GM12878 (cell line): ENCODE data around the gene RAB3C. TPM values are rescaled to one million over a fixed set of nuclear protein-coding genes. Genes with fewer than 3 reads are reported as not detected.

Experiments used
- ATAC-seq: fragments of 200-7000 bp; cut with Tn5 transposase; 3 replicates; pipeline ENCODE4 v1.9.1; 2020; ENCODE audit warnings: mild to moderate bottlenecking, moderate library complexity
- BruUV-seq: library from RNA; stranded (reverse); fragments of 400-500 nt; replicated peaks from 2 replicates; lab custom pipeline; 2021; lab: Mats Ljungman, UMichigan
- CTCF ChIA-PET: fragments of 300-600 bp; sonication (Branson Sonifier 250); formaldehyde crosslinking; extraction: SDS; loops from one replicate; lab custom pipeline; 2021; ENCODE audit warnings: inconsistent platforms; lab: Yijun Ruan, JAX
- POLR2A ChIA-PET: fragments of 350-600 bp; formaldehyde crosslinking; extraction: SDS; loops from one replicate; lab custom pipeline; 2021; ENCODE audit warnings: inconsistent platforms; lab: Charles Lee
- RAD21 ChIA-PET: fragments of 300-600 bp; sonication (Branson Sonifier 250); formaldehyde crosslinking; loops from one replicate; lab custom pipeline; 2023; ENCODE audit warnings: antibody characterized with exemption; ENCODE audit not compliant: unreplicated experiment; lab: Charles Lee
- SMC1A ChIA-PET: fragments of 300-600 bp; sonication (Branson Sonifier 250); formaldehyde crosslinking; loops from one replicate; lab custom pipeline; 2023; ENCODE audit not compliant: unreplicated experiment, uncharacterized antibody; lab: Charles Lee
- DNase-seq: peaks from one replicate; pipeline ENCODE4 v3.0.0-alpha.2; 2011; ENCODE audit warnings: low read depth, low spot score
- FAIRE-seq: peaks from 3 replicates; lab custom pipeline; 2011; peaks lifted over from hg19 to GRCh38; lab: Jason Lieb, UNC
- H2AFZ ChIP-seq: 2 replicates; pipeline ENCODE4 v1.6.0; 2011; ENCODE audit warnings: low read depth, low read length, control low read depth; ENCODE audit not compliant: control insufficient read depth
- H3K27ac ChIP-seq: 2 replicates; pipeline ENCODE4 v1.5.1; 2011; ENCODE audit warnings: control low read depth; ENCODE audit not compliant: control insufficient read depth, insufficient read depth
- H3K27me3 ChIP-seq, 2 experiments: replicated peaks in 1 of 2; 2 replicates each; pipeline versions ENCODE4 v1.6.0 to v1.6.1; 2011; ENCODE audit warnings: low read length in 1 of 2; ENCODE audit not compliant: control insufficient read depth in 2 of 2, insufficient read depth in 2 of 2
- H3K36me3 ChIP-seq, 2 experiments: 2 replicates each; pipeline ENCODE4 v1.5.1; 2011; ENCODE audit warnings: low read length in 1 of 2; ENCODE audit not compliant: control insufficient read depth in 2 of 2, insufficient read depth in 2 of 2
- H3K4me1 ChIP-seq: 2 replicates; pipeline ENCODE4 v1.6.1; 2011; ENCODE audit warnings: mild to moderate bottlenecking, low read length, moderate library complexity, mixed read lengths; ENCODE audit not compliant: control insufficient read depth, insufficient read depth
- H3K4me2 ChIP-seq: 2 replicates; pipeline ENCODE4 v1.6.0; 2011; ENCODE audit warnings: control low read depth; ENCODE audit not compliant: control insufficient read depth, insufficient read depth
- H3K4me3 ChIP-seq: fragments of 200-600 bp; sonication (generic); 2 replicates; pipeline ENCODE4 v1.5.1; 2016
- H3K79me2 ChIP-seq: 2 replicates; pipeline ENCODE4 v1.6.0; 2011; ENCODE audit warnings: low read length; ENCODE audit not compliant: control insufficient read depth, insufficient read depth
- H3K9ac ChIP-seq: 2 replicates; pipeline ENCODE4 v1.8.0; 2011; ENCODE audit warnings: low read length, control low read depth, mixed read lengths; ENCODE audit not compliant: control insufficient read depth, insufficient read depth
- H3K9me3 ChIP-seq: replicated peaks from 3 replicates; pipeline ENCODE4 v1.5.1; 2011; ENCODE audit warnings: mild to moderate bottlenecking, low read length; ENCODE audit not compliant: control insufficient read depth, insufficient read depth
- H4K20me1 ChIP-seq: 2 replicates; pipeline ENCODE4 v1.6.0; 2011; ENCODE audit not compliant: control insufficient read depth, insufficient read depth
- BCL3 ChIP-seq: IDR thresholded peaks from 2 replicates; pipeline ENCODE4 v1.6.1; 2011; ENCODE audit warnings: borderline replicate concordance, low read depth, mild to moderate bottlenecking, moderate library complexity, low read length; ENCODE audit not compliant: insufficient read depth, poor library complexity, severe bottlenecking
- CHD1 ChIP-seq: IDR thresholded peaks from 2 replicates; pipeline ENCODE4 v1.6.1; 2012; ENCODE audit warnings: low read depth, low read length, improper control_type of control experiment
- ELK1 ChIP-seq: IDR thresholded peaks from 2 replicates; pipeline ENCODE4 v1.6.1; 2012; ENCODE audit warnings: low read depth, low read length, improper control_type of control experiment
- ESRRA ChIP-seq: IDR thresholded peaks from 2 replicates; pipeline ENCODE4 v1.6.1; 2012; ENCODE audit warnings: mild to moderate bottlenecking, low read length, improper control_type of control experiment
- FOXM1 ChIP-seq: IDR thresholded peaks from 2 replicates; pipeline ENCODE4 v1.6.1; 2012; ENCODE audit warnings: low read depth, mild to moderate bottlenecking, inconsistent platforms, low read length, moderate library complexity
- GATAD2B ChIP-seq: fragments of 450-650 bp; conservative IDR thresholded peaks from 2 replicates; pipeline ENCODE4 v1.6.1; 2017; ENCODE audit warnings: low read depth, mild to moderate bottlenecking, moderate library complexity
- HDAC2 ChIP-seq: fragments of 200-600 bp; sonication (generic); IDR thresholded peaks from 2 replicates; pipeline ENCODE4 v1.6.1; 2017
- IRF5 ChIP-seq: fragments of 450-650 bp; IDR thresholded peaks from 2 replicates; pipeline ENCODE4 v1.6.1; 2017; ENCODE audit warnings: borderline replicate concordance
- MEF2B ChIP-seq: fragments of 450-650 bp; IDR thresholded peaks from 2 replicates; pipeline ENCODE4 v1.6.1; 2018; ENCODE audit warnings: mild to moderate bottlenecking, moderate library complexity; ENCODE audit not compliant: partially characterized antibody, poor library complexity, severe bottlenecking
- NBN ChIP-seq: fragments of 450-650 bp; IDR thresholded peaks from 2 replicates; pipeline ENCODE4 v1.6.1; 2016
- NFXL1 ChIP-seq: fragments of 450-650 bp; IDR thresholded peaks from 2 replicates; pipeline ENCODE4 v1.6.1; 2017; ENCODE audit warnings: antibody characterized with exemption, mild to moderate bottlenecking, borderline replicate concordance
- SMAD5 ChIP-seq: IDR thresholded peaks from 2 replicates; pipeline ENCODE4 v1.6.1; 2016; ENCODE audit warnings: antibody characterized with exemption, low read depth
- SMARCA5 ChIP-seq: fragments of 450-650 bp; IDR thresholded peaks from 2 replicates; pipeline ENCODE4 v1.6.1; 2017; ENCODE audit warnings: mild to moderate bottlenecking
- SMC3 ChIP-seq: IDR thresholded peaks from 2 replicates; pipeline ENCODE4 v1.6.1; 2011; ENCODE audit warnings: low read length, improper control_type of control experiment, borderline replicate concordance
- SP1 ChIP-seq: IDR thresholded peaks from one replicate; pipeline ENCODE4 v1.6.1; 2011; ENCODE audit warnings: low read depth, low read length
- SRF ChIP-seq, 2 experiments: IDR thresholded peaks; 2 replicates each; pipeline ENCODE4 v1.6.1; 2011; ENCODE audit warnings: low read depth in 2 of 2, low read length in 2 of 2, mild to moderate bottlenecking in 1 of 2, moderate library complexity in 1 of 2
- ZNF217 ChIP-seq: fragments of 450-650 bp; IDR thresholded peaks from 2 replicates; pipeline ENCODE4 v1.6.1; 2017; ENCODE audit warnings: antibody characterized with exemption, mild to moderate bottlenecking
- ZNF274 ChIP-seq: IDR thresholded peaks from one replicate; pipeline ENCODE4 v1.8.0; 2011; ENCODE audit not compliant: insufficient read length, insufficient read depth
- ZNF687 ChIP-seq: fragments of 450-650 bp; IDR thresholded peaks from 2 replicates; pipeline ENCODE4 v1.6.1; 2017; ENCODE audit warnings: mild to moderate bottlenecking, moderate library complexity
- WGBS: methylation state at CpG from one replicate; pipeline ENCODE4 v1.1.6; 2016; ENCODE audit warnings: low lambda C conversion rate; ENCODE audit not compliant: insufficient replicate concordance, insufficient coverage; ENCODE audit errors: missing lambda C conversion rate; 5-methylcytosine and 5-hydroxymethylcytosine counted together
- in situ Hi-C: fragments of 300-500 bp; cut with MboI; formaldehyde crosslinking; loops from 9 replicates; pipeline ENCODE4 v1.14.3; 2018; ENCODE audit warnings: mixed read lengths
- intact Hi-C: fragments of 100-400 bp; cut with micrococcal nuclease; formaldehyde crosslinking; loops from one replicate; pipeline ENCODE4 v1.14.2; 2022; ENCODE audit not compliant: unreplicated experiment
- polyA plus RNA-seq, 11 experiments: library from polyadenylated mRNA; depleted of rRNA in 4 of 11; unstranded in 6 of 11; stranded (reverse) in 5 of 11; fragments of >200 nt; fragmentation: Nextera tagmentation in 4 of 11; fragmentation: Illumina TruSeq in 1 of 11; extraction: Ambion mirVana in 4 of 11; extraction: Trizol in 1 of 11; gene quantifications; 1 replicate in 1 of 11; 2 replicates in 10 of 11; pipeline versions ENCODE4 v1.2.1 to v1.2.3, GENCODE V29; 2011 to 2016; ENCODE audit warnings: inconsistent platforms in 2 of 11, missing spikeins in 2 of 11, low read depth in 1 of 11
- total RNA-seq, 4 experiments: library from RNA; depleted of rRNA in 3 of 4; stranded (reverse); fragments of >200 nt in 3 of 4; fragmentation: Illumina TruSeq in 1 of 4; extraction: Trizol in 1 of 4; gene quantifications; 2 replicates each; pipeline versions ENCODE4 v1.2.1 to v1.2.3, GENCODE V29; 2013 to 2021

The RAB3C gene
- total and polyA plus RNA-seq, 10 of the 15 experiments (the other 5 are each of a cell fraction or from before 2014, with no cell fraction given): not detected

GRCh38 chr5:58724992-58725391 is 142.1 kb downstream of the RAB3C start:
- intact Hi-C loops: no loop called here
- RAD21 ChIA-PET: no interaction called here
- no peak overlapping the region for H2AFZ ChIP-seq
- WGBS: 85% methylated on average over 2 of the region's 2 CpGs
- no peaks in the 10 kb centered on the region for H3K79me2 ChIP-seq
- no peak overlapping the region for H3K27ac ChIP-seq
- SMC1A ChIA-PET: interaction anchor here (1.2 kb wide), 1 partner anchor 12 kb away, joined by 3 read pairs; no protein-coding TSS in a partner anchor
- no peaks in the 10 kb centered on the region for H3K27me3 ChIP-seq
- H3K9me3 ChIP-seq: no peaks in the 10 kb centered on the region
- in situ Hi-C loops: no loop called here
- DNase-seq: no peak
- BruUV-seq: no TSS peak
- H3K4me1 ChIP-seq: no peaks in the 10 kb centered on the region
- no peak overlapping the region for H3K9ac ChIP-seq
- H3K4me3 ChIP-seq: no peak overlapping the region
- H4K20me1 ChIP-seq: no peaks in the 10 kb centered on the region
- POLR2A ChIA-PET: no interaction called here
- no peaks in the 10 kb centered on the region for H3K36me3 ChIP-seq
- CTCF ChIA-PET: no interaction called here
- TF ChIP-seq NBN: no peak
- no peak for TF ChIP-seq ESRRA
- no peak for TF ChIP-seq BCL3
- TF ChIP-seq FOXM1: no peak
- no peak for TF ChIP-seq CHD1
- no peak for TF ChIP-seq ZNF274
- TF ChIP-seq SMC3: no peak
- TF ChIP-seq ZNF687: no peak
- TF ChIP-seq HDAC2: no peak
- TF ChIP-seq SMAD5: no peak
- TF ChIP-seq GATAD2B: no peak
- no peak for TF ChIP-seq NFXL1
- TF ChIP-seq IRF5: no peak
- no peak for TF ChIP-seq ZNF217
- TF ChIP-seq SRF (IDR thresholded peaks at IDR 0.05; ENCODE audit: low read depth in 2 of 2, low read length in 2 of 2): no peak
- no peak for TF ChIP-seq MEF2B
- no peak for TF ChIP-seq ELK1
- TF ChIP-seq SMARCA5: no peak
- no peak for TF ChIP-seq SP1
- FAIRE-seq: no peak
- H3K4me2 ChIP-seq: no peak overlapping the region
- no peak for ATAC-seq
